Measurements from ENCODE around the gene UBE2G2. TPM values are rescaled to one million over a fixed set of nuclear protein-coding genes. Genes with fewer than 3 reads are reported as not detected.

UBE2G2 gene
- total RNA-seq, 2 donors from 2014 or later: 67.7 to 138 TPM

DNA sequence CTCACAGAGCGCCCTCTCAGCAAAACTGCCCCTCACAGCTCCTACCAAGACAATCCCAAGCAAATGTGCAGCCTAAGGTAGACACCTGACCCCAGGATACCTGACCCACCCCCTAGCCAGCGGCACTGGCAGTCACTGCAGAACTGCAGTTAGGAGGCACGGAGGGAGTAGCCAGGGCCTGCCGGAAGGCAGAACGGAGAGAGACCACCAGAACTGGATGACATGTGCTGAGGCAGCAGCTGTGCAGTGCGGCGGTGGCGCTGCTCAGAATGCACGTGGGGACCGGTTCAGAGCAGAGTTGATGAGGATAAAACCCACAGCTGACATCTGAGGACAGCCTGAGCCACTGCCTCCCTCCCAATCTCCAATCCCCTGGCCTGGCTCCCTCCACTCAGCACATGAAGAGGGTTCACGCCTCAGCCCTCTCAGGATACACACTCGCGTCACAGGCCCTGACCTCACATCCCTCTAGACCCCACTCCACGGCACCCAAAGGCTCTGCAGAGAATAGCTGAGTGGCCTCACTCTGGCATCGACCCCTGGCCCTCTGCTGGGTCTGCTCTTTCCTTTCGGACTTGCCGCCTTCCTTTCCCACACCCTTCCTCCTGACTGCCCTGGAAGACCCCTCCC lies 29.6 kb downstream of the UBE2G2 start:
- Histone ChIP-seq H3K36me3 (peaks cover 31% of the 10 kb centered on the region), H3K4me1 (ENCODE audit: control insufficient read depth in 1 of 2, low read depth in 2 of 2) (no peaks in the 10 kb centered on the region), H3K4me3 (no peak overlapping the region), H3K27me3 (replicated peaks; ENCODE audit: insufficient read depth) (no peaks in the 10 kb centered on the region), H3K27ac (no peak overlapping the region), H3K9me3 (no peaks in the 10 kb centered on the region)
- DNase-seq (ENCODE audit: low spot score) (no peak), ATAC-seq (ENCODE audit: insufficient number of reproducible peaks, low FRiP score, low read depth) (no peak)
- TF ChIP-seq, protein P1, sequence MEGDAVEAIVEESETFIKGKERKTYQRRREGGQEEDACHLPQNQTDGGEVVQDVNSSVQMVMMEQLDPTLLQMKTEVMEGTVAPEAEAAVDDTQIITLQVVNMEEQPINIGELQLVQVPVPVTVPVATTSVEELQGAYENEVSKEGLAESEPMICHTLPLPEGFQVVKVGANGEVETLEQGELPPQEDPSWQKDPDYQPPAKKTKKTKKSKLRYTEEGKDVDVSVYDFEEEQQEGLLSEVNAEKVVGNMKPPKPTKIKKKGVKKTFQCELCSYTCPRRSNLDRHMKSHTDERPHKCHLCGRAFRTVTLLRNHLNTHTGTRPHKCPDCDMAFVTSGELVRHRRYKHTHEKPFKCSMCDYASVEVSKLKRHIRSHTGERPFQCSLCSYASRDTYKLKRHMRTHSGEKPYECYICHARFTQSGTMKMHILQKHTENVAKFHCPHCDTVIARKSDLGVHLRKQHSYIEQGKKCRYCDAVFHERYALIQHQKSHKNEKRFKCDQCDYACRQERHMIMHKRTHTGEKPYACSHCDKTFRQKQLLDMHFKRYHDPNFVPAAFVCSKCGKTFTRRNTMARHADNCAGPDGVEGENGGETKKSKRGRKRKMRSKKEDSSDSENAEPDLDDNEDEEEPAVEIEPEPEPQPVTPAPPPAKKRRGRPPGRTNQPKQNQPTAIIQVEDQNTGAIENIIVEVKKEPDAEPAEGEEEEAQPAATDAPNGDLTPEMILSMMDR (IDR thresholded peaks at IDR 0.05): no peak

DNA sequence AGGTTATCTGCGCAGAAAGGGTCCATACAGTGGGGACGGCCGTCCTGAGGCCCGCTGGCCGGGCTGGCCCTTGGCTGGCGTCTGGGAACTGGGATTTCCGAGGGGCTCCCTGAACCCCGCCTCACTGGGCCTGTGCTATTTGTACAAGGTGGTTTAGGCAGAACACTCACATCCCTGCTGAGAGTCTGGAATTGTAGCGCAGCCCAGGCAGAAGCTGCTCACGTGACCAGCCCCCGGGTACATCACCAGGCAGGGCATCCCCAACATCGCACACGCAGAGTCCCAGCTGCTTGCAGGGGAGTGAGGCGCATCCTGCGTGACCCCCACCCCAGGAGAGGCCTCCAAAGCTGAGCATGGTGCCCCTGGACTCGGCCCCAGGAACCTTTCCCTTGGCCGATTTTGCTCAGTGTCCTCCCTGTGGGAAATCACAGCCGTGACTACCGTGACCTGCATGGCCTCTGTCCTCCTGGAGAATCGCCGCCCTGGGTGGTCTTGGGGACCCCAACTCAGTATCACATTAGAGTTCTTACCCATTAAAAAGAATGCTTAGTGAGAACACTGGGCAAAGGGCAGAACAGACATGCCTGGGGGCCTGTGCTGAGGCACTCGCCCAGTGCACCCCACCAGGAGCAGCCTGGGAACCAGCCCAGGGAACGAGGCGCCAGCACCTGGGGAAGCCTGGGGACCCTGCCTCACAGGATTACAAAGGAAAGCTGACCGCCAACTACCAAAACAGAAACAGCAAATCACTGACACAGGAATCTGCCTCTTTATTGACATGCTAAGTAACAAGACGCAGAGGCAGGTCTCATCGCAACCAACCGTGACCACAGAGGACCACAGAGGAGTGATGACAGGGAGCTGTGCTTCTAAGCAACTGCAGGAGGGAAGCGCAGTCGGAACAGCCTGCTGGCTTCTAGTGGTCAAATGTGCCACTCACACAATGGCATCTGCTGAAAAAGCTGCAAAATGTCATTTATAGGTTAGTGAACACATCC lies 33.5 kb downstream of the UBE2G2 start:
- no peaks in the 10 kb centered on the region for H3K27me3 ChIP-seq (replicated peaks; ENCODE audit: insufficient read depth)

DNA sequence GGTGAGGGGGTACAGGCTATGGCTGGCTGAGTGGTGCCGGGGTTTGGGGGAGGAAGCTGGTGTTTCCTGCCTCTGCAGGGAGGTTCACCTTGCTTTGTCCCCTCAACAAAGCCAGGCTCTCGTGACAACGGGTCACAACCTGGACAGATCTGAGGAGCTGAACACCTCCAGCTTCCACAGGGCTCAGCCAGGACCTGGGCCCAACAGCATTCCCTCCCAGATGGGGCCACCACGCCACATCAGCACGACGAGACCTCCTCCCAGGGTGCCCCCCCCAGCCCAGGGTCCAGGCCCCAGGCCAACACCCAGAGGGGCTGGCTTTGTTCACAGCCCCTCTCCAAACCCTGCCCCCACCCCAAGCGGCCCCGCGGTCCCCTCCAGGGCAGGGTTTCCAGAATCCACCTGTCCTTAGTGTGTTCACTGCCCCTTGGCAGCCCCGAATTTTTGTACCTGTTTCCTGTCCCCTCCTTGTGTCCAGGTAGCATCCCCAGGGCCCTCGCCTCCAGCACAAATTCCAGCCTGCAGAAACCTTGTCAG lies 34.7 kb downstream of the UBE2G2 start:
- ATAC-seq (ENCODE audit: insufficient number of reproducible peaks, low FRiP score, low read depth): no peak
- peaks cover 12% of the 10 kb centered on the region for H3K36me3 ChIP-seq
- no peaks in the 10 kb centered on the region for H3K4me1 ChIP-seq (ENCODE audit: control insufficient read depth in 1 of 2, low read depth in 2 of 2)
- no peaks in the 10 kb centered on the region for H3K9me3 ChIP-seq
- DNase-seq (ENCODE audit: low spot score): no peak
- H3K27ac ChIP-seq: no peak overlapping the region
- TF ChIP-seq, protein P1 (IDR thresholded peaks at IDR 0.05): no peak
- H3K4me3 ChIP-seq: no peak overlapping the region
- no peaks in the 10 kb centered on the region for H3K27me3 ChIP-seq (replicated peaks; ENCODE audit: insufficient read depth)

More for the DNA sequence above, 33.5 kb downstream of the UBE2G2 start:
- TF ChIP-seq, protein P1 (IDR thresholded peaks at IDR 0.05): no peak
- H3K4me1 ChIP-seq (ENCODE audit: control insufficient read depth in 1 of 2, low read depth in 2 of 2): no peaks in the 10 kb centered on the region
- H3K27ac ChIP-seq: no peak overlapping the region
- no peaks in the 10 kb centered on the region for H3K9me3 ChIP-seq
- ATAC-seq (ENCODE audit: insufficient number of reproducible peaks, low FRiP score, low read depth) (no peak), DNase-seq (ENCODE audit: low spot score) (no peak)
- H3K4me3 ChIP-seq: no peak overlapping the region
- H3K36me3 ChIP-seq: peaks cover 21% of the 10 kb centered on the region

- Histone ChIP-seq H3K36me3 (peaks cover 12% of the 10 kb centered on the region), H3K27me3 (replicated peaks; ENCODE audit: insufficient read depth) (no peaks in the 10 kb centered on the region), H3K4me3 (no peak overlapping the region), H3K4me1 (ENCODE audit: control insufficient read depth in 1 of 2, low read depth in 2 of 2) (no peaks in the 10 kb centered on the region), H3K9me3 (no peaks in the 10 kb centered on the region), H3K27ac (no peak overlapping the region)
- no peak for ATAC-seq (ENCODE audit: insufficient number of reproducible peaks, low FRiP score, low read depth)
- no peak for DNase-seq (ENCODE audit: low spot score)
- TF ChIP-seq, protein P1 (IDR thresholded peaks at IDR 0.05): no peak
Measured at GRCh38 chr21:44766014-44766817, 35.4 kb downstream of the UBE2G2 start.

Data from thoracic aorta (tissue), 2 donors.